Measurements from ENCODE around the gene ENPP1. TPM values are rescaled to one million over a fixed set of nuclear protein-coding genes. Genes with fewer than 3 reads are reported as not detected.

The ENPP1 gene
- total RNA-seq, 1 experiment from 2014 or later = 29.7 TPM

DNA sequence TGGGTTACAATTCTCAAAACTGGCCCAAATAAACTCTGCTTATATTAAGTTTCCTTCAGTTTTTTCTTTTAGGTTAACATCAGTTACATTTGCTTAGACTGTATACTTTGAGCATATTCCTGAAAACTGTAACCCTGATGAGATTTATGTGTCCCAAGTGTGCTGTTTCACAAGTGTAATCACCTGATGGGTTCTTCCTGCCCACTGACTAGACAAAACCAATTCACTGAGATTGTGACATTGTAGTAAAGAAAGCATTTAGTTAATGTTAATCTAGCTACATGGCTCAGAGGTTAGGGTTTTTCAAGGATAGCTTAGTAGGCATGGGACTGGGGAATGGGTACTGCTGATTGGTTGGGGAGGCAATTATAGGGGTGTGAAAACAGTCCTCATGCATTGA, 89.8 kb downstream of the ENPP1 start (continued):
- TF ChIP-seq, protein P1, sequence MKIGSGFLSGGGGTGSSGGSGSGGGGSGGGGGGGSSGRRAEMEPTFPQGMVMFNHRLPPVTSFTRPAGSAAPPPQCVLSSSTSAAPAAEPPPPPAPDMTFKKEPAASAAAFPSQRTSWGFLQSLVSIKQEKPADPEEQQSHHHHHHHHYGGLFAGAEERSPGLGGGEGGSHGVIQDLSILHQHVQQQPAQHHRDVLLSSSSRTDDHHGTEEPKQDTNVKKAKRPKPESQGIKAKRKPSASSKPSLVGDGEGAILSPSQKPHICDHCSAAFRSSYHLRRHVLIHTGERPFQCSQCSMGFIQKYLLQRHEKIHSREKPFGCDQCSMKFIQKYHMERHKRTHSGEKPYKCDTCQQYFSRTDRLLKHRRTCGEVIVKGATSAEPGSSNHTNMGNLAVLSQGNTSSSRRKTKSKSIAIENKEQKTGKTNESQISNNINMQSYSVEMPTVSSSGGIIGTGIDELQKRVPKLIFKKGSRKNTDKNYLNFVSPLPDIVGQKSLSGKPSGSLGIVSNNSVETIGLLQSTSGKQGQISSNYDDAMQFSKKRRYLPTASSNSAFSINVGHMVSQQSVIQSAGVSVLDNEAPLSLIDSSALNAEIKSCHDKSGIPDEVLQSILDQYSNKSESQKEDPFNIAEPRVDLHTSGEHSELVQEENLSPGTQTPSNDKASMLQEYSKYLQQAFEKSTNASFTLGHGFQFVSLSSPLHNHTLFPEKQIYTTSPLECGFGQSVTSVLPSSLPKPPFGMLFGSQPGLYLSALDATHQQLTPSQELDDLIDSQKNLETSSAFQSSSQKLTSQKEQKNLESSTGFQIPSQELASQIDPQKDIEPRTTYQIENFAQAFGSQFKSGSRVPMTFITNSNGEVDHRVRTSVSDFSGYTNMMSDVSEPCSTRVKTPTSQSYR (CRISPR knock-in tag; IDR thresholded peaks at IDR 0.05) = no peak
- TF ChIP-seq ZNF317 (CRISPR knock-in tag; IDR thresholded peaks at IDR 0.05; ENCODE audit: borderline replicate concordance, low read depth) (no peak), ZBTB43 (CRISPR knock-in tag; IDR thresholded peaks at IDR 0.05) (no peak)

- POLR2A ChIA-PET = no interaction called here
- DNase-seq (ENCODE audit: low spot score) = no peak
Measured at GRCh38 chr6:131898718-131899117, 90.9 kb downstream of the ENPP1 start.

GRCh38 chr6:131900231-131900630, 92.4 kb downstream of the ENPP1 start:
- H3K36me3 Mint-ChIP-seq = peaks cover 70% of the 10 kb centered on the region
- DNase-seq (ENCODE audit: low spot score) = no peak
- ChIA-PET POLR2A (interaction anchor here (1.4 kb wide), 1 partner anchor 51 kb away, joined by 6 read pairs; the partner anchor contains the start of gene CCN2), CTCF (interaction anchor here (1.2 kb wide), 1 partner anchor 205 kb away, joined by 4 read pairs; no protein-coding TSS in a partner anchor)
- 0 out of 2 replicates have a peak, but pooled peaks have one; percentile 23 for TF ChIP-seq ETV6 (CRISPR knock-in tag; IDR thresholded peaks at IDR 0.05)
- TF ChIP-seq ZNF396 (CRISPR knock-in tag; IDR thresholded peaks at IDR 0.05; ENCODE audit: borderline replicate concordance) = no peak
- TF ChIP-seq, protein P2, sequence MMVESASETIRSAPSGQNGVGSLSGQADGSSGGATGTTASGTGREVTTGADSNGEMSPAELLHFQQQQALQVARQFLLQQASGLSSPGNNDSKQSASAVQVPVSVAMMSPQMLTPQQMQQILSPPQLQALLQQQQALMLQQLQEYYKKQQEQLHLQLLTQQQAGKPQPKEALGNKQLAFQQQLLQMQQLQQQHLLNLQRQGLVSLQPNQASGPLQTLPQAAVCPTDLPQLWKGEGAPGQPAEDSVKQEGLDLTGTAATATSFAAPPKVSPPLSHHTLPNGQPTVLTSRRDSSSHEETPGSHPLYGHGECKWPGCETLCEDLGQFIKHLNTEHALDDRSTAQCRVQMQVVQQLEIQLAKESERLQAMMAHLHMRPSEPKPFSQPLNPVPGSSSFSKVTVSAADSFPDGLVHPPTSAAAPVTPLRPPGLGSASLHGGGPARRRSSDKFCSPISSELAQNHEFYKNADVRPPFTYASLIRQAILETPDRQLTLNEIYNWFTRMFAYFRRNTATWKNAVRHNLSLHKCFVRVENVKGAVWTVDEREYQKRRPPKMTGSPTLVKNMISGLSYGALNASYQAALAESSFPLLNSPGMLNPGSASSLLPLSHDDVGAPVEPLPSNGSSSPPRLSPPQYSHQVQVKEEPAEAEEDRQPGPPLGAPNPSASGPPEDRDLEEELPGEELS (CRISPR knock-in tag; IDR thresholded peaks at IDR 0.05) = peak; percentile 55; the same call in 1 of the 2 replicates
- peak overlapping the region; percentile 92 for H3K27ac Mint-ChIP-seq
- H3K4me1 Mint-ChIP-seq = peaks cover 27% of the 10 kb centered on the region
- H3K9me3 Mint-ChIP-seq = peaks cover 37% of the 10 kb centered on the region
- no peak overlapping the region for H3K4me3 Mint-ChIP-seq
- peaks cover 6% of the 10 kb centered on the region for H3K27me3 Mint-ChIP-seq (ENCODE audit: low read depth)
- ATAC-seq = peak; percentile 38; the same call in 1 of the 2 replicates

More at GRCh38 chr6:131898718-131899117, 90.9 kb downstream of the ENPP1 start:
- H3K4me1 Mint-ChIP-seq = peaks cover 28% of the 10 kb centered on the region
- no peak overlapping the region for H3K4me3 Mint-ChIP-seq
- TF ChIP-seq ELF4 (CRISPR knock-in tag; IDR thresholded peaks at IDR 0.05; ENCODE audit: low read depth) = no peak
- no peak for TF ChIP-seq NR2C2 (CRISPR knock-in tag; IDR thresholded peaks at IDR 0.05)
- TF ChIP-seq JUN (CRISPR knock-in tag; IDR thresholded peaks at IDR 0.05) = no peak
- TF ChIP-seq CREB1 (CRISPR knock-in tag; IDR thresholded peaks at IDR 0.05) = no peak
- TF ChIP-seq, protein P3, sequence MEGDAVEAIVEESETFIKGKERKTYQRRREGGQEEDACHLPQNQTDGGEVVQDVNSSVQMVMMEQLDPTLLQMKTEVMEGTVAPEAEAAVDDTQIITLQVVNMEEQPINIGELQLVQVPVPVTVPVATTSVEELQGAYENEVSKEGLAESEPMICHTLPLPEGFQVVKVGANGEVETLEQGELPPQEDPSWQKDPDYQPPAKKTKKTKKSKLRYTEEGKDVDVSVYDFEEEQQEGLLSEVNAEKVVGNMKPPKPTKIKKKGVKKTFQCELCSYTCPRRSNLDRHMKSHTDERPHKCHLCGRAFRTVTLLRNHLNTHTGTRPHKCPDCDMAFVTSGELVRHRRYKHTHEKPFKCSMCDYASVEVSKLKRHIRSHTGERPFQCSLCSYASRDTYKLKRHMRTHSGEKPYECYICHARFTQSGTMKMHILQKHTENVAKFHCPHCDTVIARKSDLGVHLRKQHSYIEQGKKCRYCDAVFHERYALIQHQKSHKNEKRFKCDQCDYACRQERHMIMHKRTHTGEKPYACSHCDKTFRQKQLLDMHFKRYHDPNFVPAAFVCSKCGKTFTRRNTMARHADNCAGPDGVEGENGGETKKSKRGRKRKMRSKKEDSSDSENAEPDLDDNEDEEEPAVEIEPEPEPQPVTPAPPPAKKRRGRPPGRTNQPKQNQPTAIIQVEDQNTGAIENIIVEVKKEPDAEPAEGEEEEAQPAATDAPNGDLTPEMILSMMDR (IDR thresholded peaks at IDR 0.05) = no peak
- TF ChIP-seq E2F5 (CRISPR knock-in tag; IDR thresholded peaks at IDR 0.05) = no peak
- TF ChIP-seq, protein P4, sequence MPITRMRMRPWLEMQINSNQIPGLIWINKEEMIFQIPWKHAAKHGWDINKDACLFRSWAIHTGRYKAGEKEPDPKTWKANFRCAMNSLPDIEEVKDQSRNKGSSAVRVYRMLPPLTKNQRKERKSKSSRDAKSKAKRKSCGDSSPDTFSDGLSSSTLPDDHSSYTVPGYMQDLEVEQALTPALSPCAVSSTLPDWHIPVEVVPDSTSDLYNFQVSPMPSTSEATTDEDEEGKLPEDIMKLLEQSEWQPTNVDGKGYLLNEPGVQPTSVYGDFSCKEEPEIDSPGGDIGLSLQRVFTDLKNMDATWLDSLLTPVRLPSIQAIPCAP (CRISPR knock-in tag; IDR thresholded peaks at IDR 0.05) = no peak
- TF ChIP-seq, protein P5, sequence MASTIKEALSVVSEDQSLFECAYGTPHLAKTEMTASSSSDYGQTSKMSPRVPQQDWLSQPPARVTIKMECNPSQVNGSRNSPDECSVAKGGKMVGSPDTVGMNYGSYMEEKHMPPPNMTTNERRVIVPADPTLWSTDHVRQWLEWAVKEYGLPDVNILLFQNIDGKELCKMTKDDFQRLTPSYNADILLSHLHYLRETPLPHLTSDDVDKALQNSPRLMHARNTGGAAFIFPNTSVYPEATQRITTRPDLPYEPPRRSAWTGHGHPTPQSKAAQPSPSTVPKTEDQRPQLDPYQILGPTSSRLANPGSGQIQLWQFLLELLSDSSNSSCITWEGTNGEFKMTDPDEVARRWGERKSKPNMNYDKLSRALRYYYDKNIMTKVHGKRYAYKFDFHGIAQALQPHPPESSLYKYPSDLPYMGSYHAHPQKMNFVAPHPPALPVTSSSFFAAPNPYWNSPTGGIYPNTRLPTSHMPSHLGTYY (CRISPR knock-in tag; IDR thresholded peaks at IDR 0.05) = no peak
- no peak overlapping the region for H3K27ac Mint-ChIP-seq
- ATAC-seq = no peak
- peaks cover 37% of the 10 kb centered on the region for H3K9me3 Mint-ChIP-seq
- CTCF ChIA-PET = no interaction called here
- H3K27me3 Mint-ChIP-seq (ENCODE audit: low read depth) = peaks cover 4% of the 10 kb centered on the region
- H3K36me3 Mint-ChIP-seq = peaks cover 58% of the 10 kb centered on the region

All from WTC11 (cell line).